HL-60/S4 treated with retinoic acid at 250 ng/mL for 4 days and 3 days (cell line): ENCODE measurements around the gene DLG2.

Experiments used
- in situ Hi-C: fragments of 300-500 bp; cut with MboI; formaldehyde crosslinking; loops from 2 replicates; pipeline ENCODE4 v1.7.0; 2022; ENCODE audit warnings: low sequenced_read_pairs

Gene DLG2

GRCh38 chr11:84930863-84931262, 696.3 kb downstream of the DLG2 start:
- in situ Hi-C loops, result no loop called here

DNA sequence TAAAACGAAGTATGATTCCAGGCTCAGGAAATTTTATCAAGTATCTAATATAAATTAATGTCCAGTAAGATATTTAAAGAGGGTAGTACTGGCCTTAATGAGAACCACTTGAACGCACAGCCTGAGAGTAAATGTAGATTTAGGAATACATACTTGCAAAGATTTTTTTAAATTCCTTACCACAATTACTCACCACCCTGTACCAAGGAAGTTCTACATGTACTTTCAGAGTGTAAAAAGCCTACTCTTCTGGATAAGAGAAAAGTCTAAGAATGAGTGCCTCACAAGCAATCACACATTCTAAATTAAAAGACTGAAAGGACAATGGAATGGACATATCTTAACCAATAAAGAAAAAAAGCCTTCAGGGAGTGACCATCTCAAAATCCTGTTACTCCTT, 697.4 kb downstream of the DLG2 start:
- in situ Hi-C loops, result no loop called here

GRCh38 chr11:84924154-84924692, 702.9 kb downstream of the DLG2 start:
- in situ Hi-C loops, result no loop called here

- in situ Hi-C loops, result no loop called here
Observed at GRCh38 chr11:84923489-84923888, 703.7 kb downstream of the DLG2 start.

- in situ Hi-C loops, result no loop called here
Observed at GRCh38 chr11:84922836-84923235, 704.3 kb downstream of the DLG2 start.

GRCh38 chr11:84922212-84922805, 704.8 kb downstream of the DLG2 start:
- in situ Hi-C loops, result no loop called here

DNA sequence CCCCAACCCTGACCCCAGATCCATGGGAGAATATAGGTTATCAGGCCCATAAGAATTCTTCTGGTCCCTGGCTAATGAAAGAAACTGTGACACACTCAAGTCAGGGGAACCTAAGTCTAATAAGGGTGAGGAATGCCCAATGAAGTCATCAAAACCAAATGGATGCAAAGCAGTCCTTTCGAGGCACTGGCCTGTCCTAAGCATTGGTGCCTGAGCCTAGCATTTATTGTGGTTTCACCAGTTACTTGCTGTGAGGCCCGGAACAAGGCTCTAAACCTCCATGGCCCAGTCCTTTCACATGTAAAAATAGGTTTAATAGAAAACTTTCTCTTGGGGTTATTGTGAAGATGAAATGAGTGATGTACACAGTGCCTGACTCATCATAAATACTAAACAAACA, 712.6 kb downstream of the DLG2 start:
- in situ Hi-C loops, result no loop called here

DNA sequence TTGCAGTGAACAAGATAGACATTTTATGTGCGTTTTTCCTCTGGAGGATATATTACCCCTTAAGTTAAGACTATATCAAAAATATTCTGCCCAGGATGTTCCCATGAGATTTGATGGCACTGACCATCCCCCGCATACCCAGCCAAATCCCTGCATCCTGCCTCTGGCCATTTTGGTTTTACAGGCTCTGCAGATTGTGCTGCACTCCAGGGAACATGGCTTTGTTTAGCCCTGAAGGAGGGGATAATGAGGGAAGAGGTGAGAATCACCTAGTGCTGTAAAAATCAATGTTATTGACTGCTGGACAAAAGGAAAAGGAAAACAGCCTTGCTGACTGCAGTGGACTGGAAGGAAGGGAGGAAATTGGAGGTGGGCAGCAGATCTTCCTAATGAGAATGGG, 717.4 kb downstream of the DLG2 start:
- in situ Hi-C loops, result no loop called here

GRCh38 chr11:84906995-84907394, 720.1 kb downstream of the DLG2 start:
- in situ Hi-C loops, result no loop called here

- in situ Hi-C loops, result no loop called here
Observed at GRCh38 chr11:84905411-84905810, 721.7 kb downstream of the DLG2 start.

DNA sequence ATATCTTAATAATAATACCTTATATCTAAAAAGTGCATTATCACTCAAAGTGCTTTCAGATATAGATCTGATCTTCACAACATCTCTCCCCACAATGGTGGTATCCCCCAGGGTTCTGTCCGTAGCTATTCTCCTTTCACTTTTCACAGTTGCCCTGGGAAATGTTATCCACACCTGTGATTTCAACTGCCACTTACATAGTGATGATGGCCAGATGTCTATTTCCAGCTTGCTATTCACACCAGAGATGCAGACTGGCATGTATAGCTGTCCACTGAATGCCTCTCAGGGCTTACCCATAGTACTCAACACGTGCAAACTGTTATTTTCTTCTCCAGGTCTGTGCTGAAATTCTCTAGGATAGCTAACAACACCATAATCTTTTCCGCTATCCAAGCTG, 724.7 kb downstream of the DLG2 start:
- in situ Hi-C loops, result no loop called here

GRCh38 chr11:84901991-84902390, 725.2 kb downstream of the DLG2 start:
- in situ Hi-C loops, result no loop called here

DNA sequence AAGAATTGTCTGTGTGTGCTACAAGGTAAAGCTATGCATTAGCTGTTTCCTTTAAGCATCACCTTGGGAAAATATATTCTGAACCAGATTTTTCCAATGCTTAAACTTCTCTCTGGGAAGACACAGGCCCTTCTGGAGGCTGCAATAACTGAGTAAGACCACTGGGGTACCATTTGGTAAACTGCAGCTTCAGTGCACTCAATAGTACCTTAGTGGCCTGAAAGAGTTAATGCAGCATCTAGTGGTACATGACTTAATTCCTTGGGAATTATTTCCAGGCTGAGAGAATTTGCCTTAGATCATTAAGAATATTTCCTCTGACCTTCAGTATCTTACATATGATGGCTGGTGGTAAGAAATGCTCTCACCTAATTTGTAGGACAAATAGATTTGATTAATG, 727.4 kb downstream of the DLG2 start:
- in situ Hi-C loops, result no loop called here

DNA sequence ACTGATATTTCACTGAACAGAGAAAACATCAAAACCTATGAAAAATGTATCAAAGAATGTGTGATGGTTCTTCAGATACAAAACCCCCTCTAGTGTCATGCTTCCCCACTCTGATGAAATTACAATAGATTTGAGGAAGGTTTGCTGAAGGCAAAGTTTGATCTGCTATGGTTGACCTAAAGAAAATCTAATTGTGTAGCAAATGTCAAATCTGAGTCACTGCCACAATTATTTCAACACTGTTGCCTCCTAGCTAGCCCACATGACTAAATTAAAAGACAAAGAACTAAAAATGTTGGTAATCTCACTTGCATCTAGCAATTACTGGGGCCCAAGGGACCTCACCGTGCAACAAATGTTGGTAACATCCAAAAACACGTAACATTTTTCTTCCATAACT, 728.0 kb downstream of the DLG2 start:
- in situ Hi-C loops, result no loop called here

DNA sequence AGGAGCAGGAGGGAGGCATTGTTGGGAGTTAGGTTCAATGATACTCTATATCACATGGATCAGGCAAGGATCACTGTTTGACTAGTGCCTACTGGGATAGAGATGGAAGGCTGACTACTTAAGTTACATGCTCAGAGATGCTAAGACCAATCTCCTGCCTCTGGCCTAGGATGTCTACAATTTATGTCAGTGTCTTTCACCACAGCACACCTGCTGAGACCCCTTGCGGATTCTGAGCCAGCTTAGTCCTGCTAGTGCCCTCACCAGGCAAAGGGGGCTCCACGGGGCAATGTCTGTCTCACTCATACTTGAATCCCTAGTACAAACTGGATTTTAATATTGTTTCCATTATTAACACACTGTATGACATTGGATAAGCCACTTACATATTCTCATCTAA, 732.5 kb downstream of the DLG2 start:
- in situ Hi-C loops, result no loop called here

DNA sequence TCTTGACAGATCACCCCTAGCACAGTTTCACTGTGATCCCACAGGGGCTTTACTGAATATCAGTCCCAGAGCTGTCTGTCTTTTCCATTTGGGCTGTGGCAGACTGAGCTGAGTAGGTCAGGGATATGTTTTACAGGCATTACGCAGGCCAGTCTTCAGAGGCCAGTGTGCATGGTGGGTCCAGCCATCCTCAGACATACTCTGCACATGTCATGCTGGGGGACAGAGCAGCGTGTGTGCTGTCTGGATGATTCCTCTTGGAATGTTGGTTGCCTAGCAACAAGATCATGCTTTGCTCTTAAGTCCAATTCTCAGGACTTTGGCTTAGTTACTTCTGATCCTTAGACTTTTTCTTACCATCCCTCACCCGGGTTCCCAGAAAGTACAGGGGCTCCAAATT, 736.5 kb downstream of the DLG2 start:
- in situ Hi-C loops, result no loop called here

- in situ Hi-C loops, result no loop called here
Observed at GRCh38 chr11:84889556-84889955, 737.6 kb downstream of the DLG2 start.

DNA sequence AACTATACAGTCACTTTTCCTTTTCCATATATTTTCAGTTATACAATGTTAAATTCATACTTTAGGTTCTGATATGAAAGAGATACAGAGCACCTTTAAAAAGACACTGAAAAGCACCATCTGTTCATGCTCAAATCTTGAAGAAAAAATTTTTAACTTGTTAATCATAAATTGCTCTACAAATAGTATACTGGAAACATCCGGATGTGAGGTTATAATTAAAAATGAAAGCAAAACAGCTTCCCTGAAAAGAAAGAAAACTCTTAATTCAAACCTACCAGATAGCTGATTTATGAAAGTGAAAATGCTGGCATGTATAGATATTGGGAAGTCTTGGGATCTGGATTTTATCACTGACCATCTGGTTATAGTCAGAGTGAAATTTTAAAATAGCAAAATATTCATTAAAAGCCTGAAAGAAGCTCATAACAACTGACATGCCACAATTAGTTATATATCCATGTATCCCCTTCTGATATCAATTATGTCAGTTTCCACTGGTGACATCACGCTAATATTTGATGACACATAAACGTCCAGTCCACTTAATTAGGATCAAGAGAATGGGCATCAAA, 740.0 kb downstream of the DLG2 start:
- in situ Hi-C loops, result no loop called here

- in situ Hi-C loops, result no loop called here
Observed at GRCh38 chr11:84886344-84886743, 740.8 kb downstream of the DLG2 start.

- in situ Hi-C loops, result no loop called here
Observed at GRCh38 chr11:84884836-84885235, 742.3 kb downstream of the DLG2 start.

DNA sequence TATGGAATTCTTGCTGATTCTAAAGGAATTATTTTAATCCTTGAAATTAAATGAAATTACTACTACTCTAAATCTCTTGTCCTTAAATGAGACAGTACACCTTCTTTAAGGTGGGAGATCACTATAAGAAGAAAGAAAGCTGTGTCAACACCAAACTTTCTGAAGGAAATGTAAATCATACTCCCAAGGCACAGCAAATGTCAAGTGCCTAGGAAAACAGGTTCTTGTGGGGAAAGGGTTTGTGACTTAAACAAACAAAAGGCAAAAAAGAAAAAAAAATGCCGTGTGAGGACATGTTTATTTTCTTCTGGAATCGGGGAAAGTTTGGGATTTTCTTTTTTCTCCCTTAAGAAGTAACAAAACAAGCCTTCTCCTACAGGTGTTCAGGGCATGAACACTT, 745.1 kb downstream of the DLG2 start:
- in situ Hi-C loops, result no loop called here

DNA sequence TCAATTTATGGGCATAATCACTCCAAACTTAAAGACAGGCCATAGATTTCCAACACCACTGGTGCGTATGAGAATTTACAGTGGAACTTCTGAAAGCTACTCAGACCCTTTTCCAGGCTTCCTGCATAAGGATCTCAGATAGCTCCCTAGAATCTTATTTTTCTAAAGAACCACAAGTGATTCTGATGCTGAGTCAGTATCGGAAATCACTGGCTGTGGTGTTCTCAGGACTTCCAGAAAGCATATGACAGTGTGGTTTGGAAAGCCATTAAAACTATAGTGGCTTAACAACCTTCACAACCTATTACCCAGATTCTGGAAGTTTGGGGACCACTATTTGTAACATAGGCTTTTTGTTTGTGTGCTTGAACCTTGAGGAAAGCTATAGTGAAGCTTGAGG, 756.0 kb downstream of the DLG2 start:
- in situ Hi-C loops, result no loop called here

- in situ Hi-C loops, result no loop called here
Observed at GRCh38 chr11:84870486-84870885, 756.7 kb downstream of the DLG2 start.
